Urinary bladder (tissue), 4 donors: ENCODE data around the gene LONRF3. TPM values are rescaled to one million over a fixed set of nuclear protein-coding genes. Genes with fewer than 3 reads are reported as not detected.
"Not testable (repeated sequence)": the region's sequence is repeated elsewhere in the genome, so short reads cannot be mapped to it uniquely, and the experiment has no call there.

ENCODE experiments used
- DNase-seq: peaks from one replicate; pipeline ENCODE4 v3.0.0-alpha.2; 2015; ENCODE audit errors: extremely low spot score
- H3K27ac ChIP-seq: one replicate; pipeline ENCODE4 v1.5.1; 2013; ENCODE audit warnings: low read depth, mild to moderate bottlenecking, moderate library complexity
- H3K36me3 ChIP-seq: one replicate; pipeline ENCODE4 v1.6.1; 2013; ENCODE audit warnings: mild to moderate bottlenecking, moderate library complexity; ENCODE audit not compliant: insufficient read depth
- H3K4me1 ChIP-seq: one replicate; pipeline ENCODE4 v1.6.1; 2013; ENCODE audit warnings: mild to moderate bottlenecking, moderate library complexity; ENCODE audit not compliant: insufficient read depth
- H3K4me3 ChIP-seq: one replicate; pipeline ENCODE4 v1.5.1; 2013; ENCODE audit warnings: low read depth, low read length
- WGBS: extraction: QIAGEN DNeasy Blood & Tissue Kit; methylation state at CpG from one replicate; pipeline ENCODE4 v1.1.7; 2013; 5-methylcytosine and 5-hydroxymethylcytosine counted together
- polyA plus RNA-seq: library from polyadenylated mRNA; stranded (reverse); fragments of 200-250 nt; gene quantifications from one replicate; pipeline ENCODE4 v1.2.3, GENCODE V29; 2013
- total RNA-seq: library from RNA; depleted of rRNA; stranded (reverse); fragments of >200 nt; gene quantifications from one replicate; pipeline ENCODE4 v1.2.3, GENCODE V29; 2014
- donor health status: healthy with polysubstance abuse.
- donor health status: healthy.

LONRF3 gene
- total and polyA plus RNA-seq, 2 donors: 3.4 to 7.4 TPM

DNA sequence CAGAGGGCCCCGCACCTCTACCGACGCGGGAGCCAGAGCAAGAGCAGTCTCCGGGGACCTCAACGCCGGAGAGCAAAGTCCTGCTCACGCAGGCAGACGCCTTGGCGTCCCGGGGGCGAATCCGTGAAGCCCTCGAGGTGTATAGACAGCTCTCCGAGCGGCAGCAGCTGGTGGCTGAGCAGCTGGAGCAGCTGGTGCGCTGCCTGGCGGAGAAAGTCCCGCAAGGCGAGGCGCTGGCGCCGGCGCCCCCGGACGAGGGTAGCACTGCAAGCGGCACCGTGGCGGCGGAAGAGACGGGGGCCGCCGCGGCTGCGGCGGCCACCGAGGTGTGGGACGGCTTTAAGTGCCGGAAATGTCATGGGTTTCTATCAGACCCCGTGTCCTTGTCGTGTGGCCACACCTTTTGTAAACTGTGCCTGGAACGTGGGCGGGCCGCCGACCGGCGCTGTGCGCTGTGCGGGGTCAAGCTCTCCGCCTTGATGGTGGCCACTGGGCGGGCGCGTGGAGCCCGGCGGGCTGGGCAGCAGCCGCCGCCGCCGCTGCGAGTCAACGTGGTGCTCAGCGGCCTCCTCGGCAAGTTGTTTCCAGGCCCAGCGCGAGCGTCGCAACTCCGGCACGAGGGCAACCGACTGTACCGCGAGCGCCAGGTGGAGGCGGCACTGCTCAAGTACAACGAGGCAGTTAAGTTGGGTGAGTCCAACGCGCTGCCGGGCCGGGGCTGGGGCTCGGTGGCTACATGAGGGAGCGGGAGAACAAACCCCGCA, 672 bp downstream of the LONRF3 start:
- Histone ChIP-seq H3K4me3 (peak overlapping the region; percentile 43), H3K4me1 (peaks cover 2% of the 10 kb centered on the region), H3K27ac (no peak overlapping the region), H3K36me3 (no peaks in the 10 kb centered on the region)
- under 1% methylated on average over 81 of the region's 82 CpGs for WGBS
- DNase-seq: no peak

- peak overlapping the region; percentile 43 for H3K4me3 ChIP-seq
- H3K27ac ChIP-seq: peak overlapping the region; percentile 48
- H3K4me1 ChIP-seq: peaks cover 2% of the 10 kb centered on the region
- under 1% methylated on average over 61 of the region's 64 CpGs for WGBS
- DNase-seq: no peak
- H3K36me3 ChIP-seq: no peaks in the 10 kb centered on the region
Observed at GRCh38 chrX:118975831-118976598, 1.6 kb downstream of the LONRF3 start.

DNA sequence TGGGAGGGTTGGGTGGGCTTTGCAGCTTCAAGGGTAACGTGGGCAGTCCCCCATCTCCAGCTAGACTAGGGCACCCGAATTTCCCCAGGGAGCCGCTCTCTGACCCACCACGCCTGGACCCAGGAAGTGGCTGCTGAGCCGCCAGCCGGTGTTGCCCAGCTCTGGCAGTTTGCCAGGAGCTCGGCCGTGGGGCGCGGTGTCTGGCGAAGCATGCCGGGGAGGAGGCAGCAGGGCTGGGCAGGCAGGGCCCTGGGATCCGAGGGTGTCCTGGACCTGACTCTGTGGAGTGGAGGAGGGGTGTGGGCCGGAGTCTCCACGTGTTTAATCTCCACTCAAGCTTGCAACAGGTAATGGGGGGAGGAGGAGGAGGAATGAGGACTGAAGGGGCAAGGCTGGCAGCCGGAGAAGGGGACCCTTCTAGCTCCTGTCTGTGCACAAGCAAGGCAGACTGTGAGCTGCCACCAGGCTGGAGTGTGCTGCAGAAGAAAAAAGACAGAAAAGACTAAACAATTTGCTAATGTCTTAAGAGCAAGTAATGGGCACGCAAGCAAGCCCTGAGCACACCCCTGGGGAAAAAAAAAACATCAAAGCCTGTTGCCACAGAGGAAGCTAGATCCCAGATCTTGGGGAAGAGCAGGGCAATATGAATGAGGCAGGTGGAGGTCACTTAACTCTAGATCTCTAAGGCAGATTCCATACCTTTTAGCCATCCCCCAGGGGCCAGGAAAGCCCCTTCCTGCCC, 2.4 kb downstream of the LONRF3 start:
- Histone ChIP-seq H3K36me3 (no peaks in the 10 kb centered on the region), H3K27ac (peak overlapping the region; percentile 48), H3K4me1 (peaks cover 2% of the 10 kb centered on the region), H3K4me3 (peak overlapping the region; percentile 43)
- no peak for DNase-seq
- 9% methylated on average over 17 of the region's 17 CpGs for WGBS

DNA sequence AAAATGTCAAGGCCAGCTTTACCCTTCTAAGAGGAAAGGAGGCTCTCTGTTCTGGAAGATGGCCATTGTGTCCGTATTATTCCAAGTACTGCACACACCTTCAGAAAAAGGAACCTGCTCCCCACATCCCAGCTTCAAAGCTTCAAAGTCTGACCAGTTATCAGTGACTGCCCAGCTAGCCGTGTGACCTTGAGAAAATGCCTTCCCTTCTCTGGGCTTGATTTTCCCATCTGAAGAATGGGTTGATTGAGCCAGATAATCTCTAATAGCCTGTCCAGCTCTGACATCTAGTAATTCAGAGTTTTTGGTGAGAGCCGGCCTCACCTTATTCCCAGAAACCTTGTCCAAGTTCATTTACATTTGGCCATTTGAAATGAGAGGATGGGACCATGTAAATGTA, 3.0 kb downstream of the LONRF3 start:
- H3K36me3 ChIP-seq: no peaks in the 10 kb centered on the region
- H3K27ac ChIP-seq: no peak overlapping the region
- no peak for DNase-seq
- peaks cover 2% of the 10 kb centered on the region for H3K4me1 ChIP-seq
- H3K4me3 ChIP-seq: no peak overlapping the region
- WGBS: 90% methylated on average over 3 of the region's 3 CpGs

GRCh38 chrX:118978451-118978850, 4.0 kb downstream of the LONRF3 start:
- Histone ChIP-seq H3K4me3 (no peak overlapping the region), H3K4me1 (peaks cover 2% of the 10 kb centered on the region), H3K27ac (no peak overlapping the region), H3K36me3 (no peaks in the 10 kb centered on the region)
- no peak for DNase-seq

- WGBS: 79% methylated on average over 1 of the region's 1 CpG
- Histone ChIP-seq H3K4me1 (peaks cover 2% of the 10 kb centered on the region), H3K4me3 (no peak overlapping the region), H3K36me3 (no peaks in the 10 kb centered on the region), H3K27ac (no peak overlapping the region)
- DNase-seq: no peak
Observed at GRCh38 chrX:118980761-118981160, 6.3 kb downstream of the LONRF3 start.

- Histone ChIP-seq H3K27ac (no peak overlapping the region), H3K4me1 (no peaks in the 10 kb centered on the region), H3K36me3 (no peaks in the 10 kb centered on the region), H3K4me3 (no peak overlapping the region)
- DNase-seq: no peak
- 83% methylated on average over 6 of the region's 6 CpGs for WGBS
Observed at GRCh38 chrX:118983513-118983912, 9.1 kb downstream of the LONRF3 start.

GRCh38 chrX:118988911-118989310, 14.5 kb downstream of the LONRF3 start:
- no peaks in the 10 kb centered on the region for H3K4me1 ChIP-seq
- 87% methylated on average over 7 of the region's 7 CpGs for whole genome bisulfite sequencing
- H3K36me3 ChIP-seq: no peaks in the 10 kb centered on the region
- no peak for DNase-seq
- H3K4me3 ChIP-seq: no peak overlapping the region
- no peak overlapping the region for H3K27ac ChIP-seq

- H3K4me3 ChIP-seq: no peak overlapping the region
- H3K27ac ChIP-seq: no peak overlapping the region
- WGBS: 83% methylated on average over 1 of the region's 1 CpG
- no peaks in the 10 kb centered on the region for H3K4me1 ChIP-seq
- DNase-seq: no peak
- no peaks in the 10 kb centered on the region for H3K36me3 ChIP-seq
Observed at GRCh38 chrX:118989886-118990285, 15.5 kb downstream of the LONRF3 start.

DNA sequence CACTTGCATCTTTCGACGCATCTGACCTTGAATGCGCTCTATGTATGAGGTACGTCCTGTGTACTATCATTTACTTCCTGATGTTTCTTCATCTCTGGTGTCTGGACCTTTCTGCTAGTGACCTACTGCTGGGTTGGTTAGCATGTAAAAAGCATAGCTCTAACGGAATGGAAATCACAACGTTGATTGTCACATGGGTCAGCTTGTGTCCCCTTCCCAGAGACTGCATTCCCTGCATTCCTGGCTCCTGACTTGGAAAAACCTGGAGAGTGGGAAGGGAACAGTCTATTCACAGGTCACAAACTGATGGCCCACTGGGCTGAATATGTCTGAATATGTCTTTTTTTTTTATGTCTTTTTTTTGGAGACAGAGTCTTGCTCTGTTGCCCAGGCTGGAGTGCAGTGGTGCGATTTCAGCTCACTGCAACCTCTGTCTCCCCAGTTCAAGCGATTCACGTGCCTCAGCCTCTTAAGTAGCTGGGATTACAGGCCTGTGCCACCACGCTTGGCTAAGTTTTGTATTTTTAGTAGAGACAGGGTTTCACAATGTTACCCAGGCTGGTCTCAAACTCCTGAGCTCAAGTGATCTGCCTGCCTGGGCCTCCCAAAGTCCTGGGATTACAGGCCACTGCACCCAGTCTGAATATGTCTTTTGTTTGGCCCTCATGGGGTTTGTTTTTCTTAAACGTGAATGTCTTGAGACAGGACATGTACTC, 16.3 kb downstream of the LONRF3 start:
- no peak overlapping the region for H3K4me3 ChIP-seq
- H3K4me1 ChIP-seq: no peaks in the 10 kb centered on the region
- 75% methylated on average over 11 of the region's 11 CpGs for WGBS
- no peak for DNase-seq
- no peak overlapping the region for H3K27ac ChIP-seq
- no peaks in the 10 kb centered on the region for H3K36me3 ChIP-seq

DNA sequence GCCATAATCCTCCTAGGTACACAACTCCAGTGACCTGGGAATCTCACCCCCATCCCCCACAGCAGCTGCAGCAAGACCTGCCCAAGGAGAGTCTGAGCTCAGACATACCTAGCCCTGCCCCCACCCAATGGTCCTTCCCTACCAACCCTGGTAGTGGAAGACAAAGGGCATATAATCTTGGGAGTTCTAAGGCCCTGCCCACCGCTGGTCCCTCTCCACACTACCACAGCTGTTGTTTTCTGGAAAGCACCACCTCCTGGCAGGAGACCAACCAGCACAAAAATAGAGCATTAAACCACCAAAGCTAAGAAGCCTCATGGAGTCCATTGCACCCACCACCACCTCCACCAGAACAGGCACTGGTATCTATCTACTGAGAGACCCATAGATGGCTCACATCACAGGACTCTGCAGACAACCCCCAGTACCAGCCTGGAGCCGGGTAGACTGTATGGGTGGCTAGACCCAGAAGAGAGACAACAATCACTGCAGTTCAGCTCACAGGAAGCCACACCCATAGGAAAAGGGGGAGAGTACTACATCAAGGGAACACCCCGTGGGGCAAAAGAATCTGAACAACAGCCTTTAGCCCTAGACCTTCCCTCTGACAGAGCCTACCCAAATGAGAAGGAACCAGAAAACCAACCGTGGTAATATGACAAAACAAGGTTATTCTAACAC, 18.2 kb downstream of the LONRF3 start:
- DNase-seq, H3K27ac ChIP-seq, H3K36me3 ChIP-seq, H3K4me1 ChIP-seq, H3K4me3 ChIP-seq: not testable (repeated sequence)
- 83% methylated on average over 4 of the region's 4 CpGs for WGBS

GRCh38 chrX:119003462-119003861, 29.0 kb downstream of the LONRF3 start:
- no peak for DNase-seq
- H3K27ac ChIP-seq: no peak overlapping the region
- no peaks in the 10 kb centered on the region for H3K4me1 ChIP-seq
- no peak overlapping the region for H3K4me3 ChIP-seq
- H3K36me3 ChIP-seq: no peaks in the 10 kb centered on the region
- WGBS: 31% methylated on average over 3 of the region's 3 CpGs
